Measurements from ENCODE around the gene DYSF. TPM values are rescaled to one million over a fixed set of nuclear protein-coding genes. Genes with fewer than 3 reads are reported as not detected.
A peak's percentile ranks its signal among the peaks of the same experiment; 100 is the strongest.

The DYSF gene
- total RNA-seq, 3 donors from 2014 or later, result 2.0 to 19.4 (median 6.8) TPM

- Histone ChIP-seq H3K4me3 (no peak overlapping the region), H3K4me1 (ENCODE audit: low read depth) (peaks cover 6% of the 10 kb centered on the region), H3K36me3 (ENCODE audit: low read depth) (no peaks in the 10 kb centered on the region), H3K9me3 (no peaks in the 10 kb centered on the region)
- ATAC-seq, result no peak
- intact Hi-C loops (cut with DNase I, micrococcal nuclease), result loop anchor here in 1 of 2 donors (10.0 kb wide), 1 partner anchor 614 kb away; no protein-coding TSS in a partner anchor
- DNase-seq, result no peak
- TF ChIP-seq CTCF (IDR thresholded peaks at IDR 0.05), result no peak
Measured at GRCh38 chr2:71540818-71541217, 87.5 kb downstream of the DYSF start.

DNA sequence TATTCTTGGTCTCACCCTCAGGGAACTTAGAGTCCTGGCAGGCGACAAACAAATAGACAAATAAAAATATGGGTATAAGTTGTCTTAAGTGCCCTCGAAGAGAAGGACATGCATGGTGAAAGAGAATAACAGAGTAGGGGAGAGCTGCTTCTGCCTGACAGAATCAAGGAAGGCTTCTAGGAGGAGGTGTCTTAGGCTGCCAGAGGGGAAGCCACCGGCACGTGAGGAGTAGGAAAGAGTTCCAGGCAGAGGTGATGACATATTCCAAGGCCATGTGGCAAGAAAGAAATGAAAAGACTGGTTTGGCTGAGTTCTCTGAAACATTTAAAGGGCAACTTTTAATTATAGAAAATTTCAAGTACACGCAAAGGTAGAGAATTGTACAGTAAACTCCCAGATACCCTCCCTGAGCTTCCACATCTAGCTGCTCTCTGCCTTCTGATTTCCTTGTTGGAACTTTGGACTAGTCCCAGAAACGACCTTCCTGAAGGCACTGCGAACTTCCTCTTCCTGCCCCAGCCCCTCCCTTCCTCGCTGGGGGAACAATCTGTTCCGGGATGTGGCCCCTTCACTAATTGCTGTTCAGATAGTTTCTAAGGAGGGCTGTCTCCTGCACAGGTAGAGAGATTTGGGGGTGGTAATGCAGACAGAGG, 91.7 kb downstream of the DYSF start:
- no peaks in the 10 kb centered on the region for H3K36me3 ChIP-seq (ENCODE audit: low read depth)
- no peak overlapping the region for H3K4me3 ChIP-seq
- no peaks in the 10 kb centered on the region for H3K9me3 ChIP-seq
- DNase-seq, result peak; percentile 41 to 55 (median 46)
- intact Hi-C loops (cut with DNase I, micrococcal nuclease), result loop anchor here (5.0 to 10.0 kb wide), 3 partner anchors 252 to 612 kb away; no protein-coding TSS in a partner anchor
- TF ChIP-seq CTCF (IDR thresholded peaks at IDR 0.05), result no peak
- H3K4me1 ChIP-seq (ENCODE audit: low read depth), result peaks cover 6% of the 10 kb centered on the region
- peak; percentile 91 for ATAC-seq

- DNase-seq, result peak; percentile 22 to 67 (median 53)
- no peak overlapping the region for H3K4me3 ChIP-seq
- peak; percentile 17 for TF ChIP-seq CTCF (IDR thresholded peaks at IDR 0.05)
- intact Hi-C loops (cut with DNase I, micrococcal nuclease), result loop anchor here (5.0 to 10.0 kb wide), 3 partner anchors 252 to 612 kb away; no protein-coding TSS in a partner anchor
- H3K4me1 ChIP-seq (ENCODE audit: low read depth), result peaks cover 6% of the 10 kb centered on the region
- no peaks in the 10 kb centered on the region for H3K9me3 ChIP-seq
- no peaks in the 10 kb centered on the region for H3K36me3 ChIP-seq (ENCODE audit: low read depth)
- peak; percentile 81 for ATAC-seq
Measured at GRCh38 chr2:71545572-71546274, 92.4 kb downstream of the DYSF start.

DNA sequence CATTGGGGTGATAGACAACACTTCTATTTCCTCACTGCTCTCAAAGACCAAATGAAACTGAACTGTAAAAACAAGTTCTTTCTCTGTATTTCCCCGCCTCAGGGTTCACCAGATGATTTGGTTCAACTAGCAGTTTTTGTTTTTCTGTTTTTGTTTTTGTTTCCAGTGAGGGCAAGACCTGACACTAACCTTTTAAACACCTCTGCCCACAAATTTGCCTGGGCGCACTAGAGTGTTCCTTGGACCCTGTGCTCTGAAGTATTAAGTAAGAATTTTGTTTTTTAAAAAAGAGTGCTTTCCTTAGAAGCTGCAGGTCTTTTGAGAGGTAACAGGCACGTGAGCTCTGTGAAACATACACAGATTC, 92.9 kb downstream of the DYSF start:
- intact Hi-C loops (cut with DNase I, micrococcal nuclease), result loop anchor here (5.0 to 10.0 kb wide), 3 partner anchors 251 to 611 kb away; no protein-coding TSS in a partner anchor
- peaks cover 6% of the 10 kb centered on the region for H3K4me1 ChIP-seq (ENCODE audit: low read depth)
- no peak overlapping the region for H3K4me3 ChIP-seq
- no peak for TF ChIP-seq CTCF (IDR thresholded peaks at IDR 0.05)
- H3K36me3 ChIP-seq (ENCODE audit: low read depth), result no peaks in the 10 kb centered on the region
- no peak for ATAC-seq
- DNase-seq, result no peak
- H3K9me3 ChIP-seq, result no peaks in the 10 kb centered on the region

GRCh38 chr2:71546777-71547281, 93.5 kb downstream of the DYSF start:
- TF ChIP-seq CTCF (IDR thresholded peaks at IDR 0.05), result no peak
- intact Hi-C loops (cut with DNase I, micrococcal nuclease), result loop anchor here (5.0 to 10.0 kb wide), 3 partner anchors 250 to 610 kb away; no protein-coding TSS in a partner anchor
- Histone ChIP-seq H3K4me3 (no peak overlapping the region), H3K4me1 (ENCODE audit: low read depth) (peaks cover 6% of the 10 kb centered on the region), H3K36me3 (ENCODE audit: low read depth) (no peaks in the 10 kb centered on the region), H3K9me3 (no peaks in the 10 kb centered on the region)
- ATAC-seq, result no peak
- DNase-seq, result peak in 1 of 3 donors; percentile 37

All from mucosa of descending colon (tissue), 3 donors.